Vagina (tissue), 2 donors: Measurements from ENCODE around the gene TAS1R3.

Experiments used
- POLR2A ChIP-seq, 2 donors: fragments of 450-650 bp; IDR thresholded peaks; one replicate each; pipeline ENCODE4 v1.6.1; 2017; ENCODE audit warnings: antibody characterized with exemption in 2 of 2, mild to moderate bottlenecking in 2 of 2, moderate library complexity in 2 of 2
- POLR2AphosphoS5 ChIP-seq, 2 donors: sonication (generic); formaldehyde crosslinking; IDR thresholded peaks; one replicate each; pipeline ENCODE4 v1.9.0; 2017; ENCODE audit warnings: antibody characterized with exemption in 2 of 2, mild to moderate bottlenecking in 2 of 2, low read depth in 1 of 2; ENCODE audit not compliant: insufficient read depth in 1 of 2
- TF ChIP-seq, protein P1 (sequence below), 3 experiments: fragments of 450-650 bp in 2 of 3; fragments of 200-600 bp in 1 of 3; sonication (generic) in 1 of 3; IDR thresholded peaks; one replicate each; pipeline ENCODE4 v1.5.1; 2017 to 2019; ENCODE audit warnings: antibody characterized with exemption in 3 of 3, mild to moderate bottlenecking in 2 of 3, moderate library complexity in 2 of 3

DNA sequence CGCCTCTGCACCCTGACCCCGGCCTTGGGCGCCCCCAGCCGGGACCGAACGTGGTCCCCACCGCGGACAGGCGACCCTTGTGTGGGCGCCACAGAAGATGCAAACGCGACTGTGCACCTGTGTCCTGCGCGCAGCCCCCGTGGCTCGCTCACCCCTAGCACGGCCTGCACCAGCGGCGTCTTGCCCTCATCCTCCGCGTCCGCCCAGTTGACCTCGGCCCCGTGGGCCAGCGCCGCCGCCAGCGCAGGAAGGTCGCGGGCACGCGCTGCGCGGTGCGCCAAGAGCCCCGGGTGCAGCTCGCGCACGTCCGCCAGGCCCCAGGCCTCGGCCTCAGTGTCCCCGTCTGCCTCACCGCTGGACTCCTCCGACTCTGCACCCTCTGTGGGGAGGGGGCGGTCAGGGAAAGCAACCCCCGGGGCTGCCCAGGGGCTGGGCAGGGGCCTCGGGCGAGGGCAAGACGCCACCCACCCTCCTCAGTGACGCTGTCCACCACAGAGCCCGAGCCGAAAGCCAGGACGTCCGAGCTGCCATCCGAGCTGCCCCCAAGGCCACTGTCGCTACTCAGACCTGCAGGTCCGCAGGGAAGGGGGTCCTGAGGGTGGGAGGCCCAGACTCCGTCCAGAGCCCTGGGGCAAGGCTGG is 36.7 kb upstream of the TAS1R3 start:
- TF ChIP-seq POLR2A (IDR thresholded peaks at IDR 0.05): no peak
- TF ChIP-seq, protein P1, sequence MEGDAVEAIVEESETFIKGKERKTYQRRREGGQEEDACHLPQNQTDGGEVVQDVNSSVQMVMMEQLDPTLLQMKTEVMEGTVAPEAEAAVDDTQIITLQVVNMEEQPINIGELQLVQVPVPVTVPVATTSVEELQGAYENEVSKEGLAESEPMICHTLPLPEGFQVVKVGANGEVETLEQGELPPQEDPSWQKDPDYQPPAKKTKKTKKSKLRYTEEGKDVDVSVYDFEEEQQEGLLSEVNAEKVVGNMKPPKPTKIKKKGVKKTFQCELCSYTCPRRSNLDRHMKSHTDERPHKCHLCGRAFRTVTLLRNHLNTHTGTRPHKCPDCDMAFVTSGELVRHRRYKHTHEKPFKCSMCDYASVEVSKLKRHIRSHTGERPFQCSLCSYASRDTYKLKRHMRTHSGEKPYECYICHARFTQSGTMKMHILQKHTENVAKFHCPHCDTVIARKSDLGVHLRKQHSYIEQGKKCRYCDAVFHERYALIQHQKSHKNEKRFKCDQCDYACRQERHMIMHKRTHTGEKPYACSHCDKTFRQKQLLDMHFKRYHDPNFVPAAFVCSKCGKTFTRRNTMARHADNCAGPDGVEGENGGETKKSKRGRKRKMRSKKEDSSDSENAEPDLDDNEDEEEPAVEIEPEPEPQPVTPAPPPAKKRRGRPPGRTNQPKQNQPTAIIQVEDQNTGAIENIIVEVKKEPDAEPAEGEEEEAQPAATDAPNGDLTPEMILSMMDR (IDR thresholded peaks at IDR 0.05): no peak
- no peak for TF ChIP-seq POLR2AphosphoS5 (IDR thresholded peaks at IDR 0.05; ENCODE audit: insufficient read depth in 1 of 2, low read depth in 1 of 2)
